DND-41 (cell line): ENCODE results near the gene NRG3.

Experiments
- CTCF ChIP-seq: IDR thresholded peaks from 2 replicates; pipeline ENCODE4 v1.5.1; 2012; ENCODE audit warnings: borderline replicate concordance, low read length, moderate library complexity, mild to moderate bottlenecking; ENCODE audit not compliant: poor library complexity, severe bottlenecking; ENCODE audit errors: extremely low read depth
- EZH2 ChIP-seq: IDR thresholded peaks from 3 replicates; pipeline ENCODE4 v1.6.1; 2012; ENCODE audit warnings: borderline replicate concordance, low read depth, mild to moderate bottlenecking, moderate library complexity, low read length, inconsistent platforms; ENCODE audit not compliant: severe bottlenecking

GRCh38 chr10:82221601-82222149 lies 346.7 kb downstream of the NRG3 start:
- TF ChIP-seq CTCF = no peak
- TF ChIP-seq EZH2 = no peak
